H1 (cell line): ENCODE measurements around the gene MED12L. TPM values are rescaled to one million over a fixed set of nuclear protein-coding genes. Genes with fewer than 3 reads are reported as not detected.

Source experiments
- ASH2L ChIP-seq: fragments of 200-600, 300-600 bp; sonication (generic); IDR thresholded peaks from one replicate; pipeline ENCODE4 v1.7.1; 2017; ENCODE audit warnings: low read length
- FOSL1 ChIP-seq: IDR thresholded peaks from 2 replicates; pipeline ENCODE4 v1.6.1; 2011; ENCODE audit warnings: mild to moderate bottlenecking, low read depth, low read length, moderate library complexity; ENCODE audit not compliant: insufficient read depth
- SAP30 ChIP-seq: fragments of 300-600 bp; sonication (generic); IDR thresholded peaks from 2 replicates; pipeline ENCODE4 v1.7.1; 2012; ENCODE audit warnings: low read length, moderate library complexity, mild to moderate bottlenecking, inconsistent platforms; ENCODE audit not compliant: insufficient read depth, insufficient replicate concordance
- polyA plus RNA-seq, 7 experiments: library from polyadenylated mRNA; depleted of rRNA in 3 of 7; stranded (reverse) in 5 of 7; unstranded in 2 of 7; fragments of >200 nt in 5 of 7; fragments of 200-250 nt in 2 of 7; gene quantifications; 1 replicate in 5 of 7; 2 replicates in 1 of 7; 4 replicates in 1 of 7; pipeline versions ENCODE4 v1.2.1 to v1.2.3, GENCODE V29; 2011 to 2013; ENCODE audit warnings: missing spikeins in 2 of 7, mixed read lengths in 2 of 7
- total RNA-seq: library from RNA; stranded (reverse); fragmentation: NEBNext Ultra II Directional; extraction: Animal tissue kit (Norgen Biotek cat#: 25700); gene quantifications from 2 replicates; pipeline ENCODE4 v1.2.1, GENCODE V29; 2021
- TF ChIP-seq, protein P1 (sequence below): fragments of 300-600 bp; sonication (generic); IDR thresholded peaks from 2 replicates; pipeline ENCODE4 v1.7.1; 2012; ENCODE audit warnings: low read length, moderate library complexity, mild to moderate bottlenecking, inconsistent platforms; ENCODE audit not compliant: insufficient replicate concordance

Gene MED12L
- total and polyA plus RNA-seq, 2 of the 8 experiments (the other 6 are each of a cell fraction or from before 2014, with no cell fraction given) = 3.6 to 26.2 TPM

DNA sequence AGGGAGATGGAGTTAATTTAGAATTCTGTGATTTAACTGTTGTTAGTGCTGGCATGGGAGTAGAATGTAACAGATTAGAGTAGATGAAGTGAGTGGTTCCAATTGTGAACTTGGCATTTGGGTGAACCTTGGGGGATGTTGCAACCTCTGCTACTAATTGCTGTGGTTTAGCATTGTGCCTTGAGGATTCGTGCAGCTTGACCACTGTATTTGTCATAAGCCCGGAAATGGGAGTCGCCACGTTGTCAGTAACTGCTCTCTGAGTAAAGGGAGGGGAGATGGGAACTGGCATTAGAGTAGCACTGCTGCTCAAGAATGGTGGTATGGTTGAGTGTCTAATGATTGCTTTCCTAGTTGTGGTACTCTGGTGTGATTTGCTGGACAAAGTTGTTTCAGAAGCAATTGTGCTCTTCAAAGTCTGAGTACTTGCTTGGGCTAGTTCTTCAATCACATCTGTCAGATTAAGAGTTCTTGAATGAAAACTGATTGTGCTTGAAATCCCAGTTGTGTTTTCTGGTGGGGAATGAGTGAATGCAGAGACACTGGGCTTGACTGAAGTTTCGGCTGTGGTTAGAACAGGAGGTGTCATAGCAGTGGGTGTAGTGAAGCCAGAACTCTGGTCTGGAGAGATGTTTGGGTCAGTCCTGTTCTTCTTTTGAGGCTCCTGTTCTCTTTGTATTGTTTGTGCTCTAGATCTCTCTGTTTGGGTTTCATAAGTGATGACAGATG is 360.0 kb downstream of the MED12L start (continued):
- TF ChIP-seq, protein P1, sequence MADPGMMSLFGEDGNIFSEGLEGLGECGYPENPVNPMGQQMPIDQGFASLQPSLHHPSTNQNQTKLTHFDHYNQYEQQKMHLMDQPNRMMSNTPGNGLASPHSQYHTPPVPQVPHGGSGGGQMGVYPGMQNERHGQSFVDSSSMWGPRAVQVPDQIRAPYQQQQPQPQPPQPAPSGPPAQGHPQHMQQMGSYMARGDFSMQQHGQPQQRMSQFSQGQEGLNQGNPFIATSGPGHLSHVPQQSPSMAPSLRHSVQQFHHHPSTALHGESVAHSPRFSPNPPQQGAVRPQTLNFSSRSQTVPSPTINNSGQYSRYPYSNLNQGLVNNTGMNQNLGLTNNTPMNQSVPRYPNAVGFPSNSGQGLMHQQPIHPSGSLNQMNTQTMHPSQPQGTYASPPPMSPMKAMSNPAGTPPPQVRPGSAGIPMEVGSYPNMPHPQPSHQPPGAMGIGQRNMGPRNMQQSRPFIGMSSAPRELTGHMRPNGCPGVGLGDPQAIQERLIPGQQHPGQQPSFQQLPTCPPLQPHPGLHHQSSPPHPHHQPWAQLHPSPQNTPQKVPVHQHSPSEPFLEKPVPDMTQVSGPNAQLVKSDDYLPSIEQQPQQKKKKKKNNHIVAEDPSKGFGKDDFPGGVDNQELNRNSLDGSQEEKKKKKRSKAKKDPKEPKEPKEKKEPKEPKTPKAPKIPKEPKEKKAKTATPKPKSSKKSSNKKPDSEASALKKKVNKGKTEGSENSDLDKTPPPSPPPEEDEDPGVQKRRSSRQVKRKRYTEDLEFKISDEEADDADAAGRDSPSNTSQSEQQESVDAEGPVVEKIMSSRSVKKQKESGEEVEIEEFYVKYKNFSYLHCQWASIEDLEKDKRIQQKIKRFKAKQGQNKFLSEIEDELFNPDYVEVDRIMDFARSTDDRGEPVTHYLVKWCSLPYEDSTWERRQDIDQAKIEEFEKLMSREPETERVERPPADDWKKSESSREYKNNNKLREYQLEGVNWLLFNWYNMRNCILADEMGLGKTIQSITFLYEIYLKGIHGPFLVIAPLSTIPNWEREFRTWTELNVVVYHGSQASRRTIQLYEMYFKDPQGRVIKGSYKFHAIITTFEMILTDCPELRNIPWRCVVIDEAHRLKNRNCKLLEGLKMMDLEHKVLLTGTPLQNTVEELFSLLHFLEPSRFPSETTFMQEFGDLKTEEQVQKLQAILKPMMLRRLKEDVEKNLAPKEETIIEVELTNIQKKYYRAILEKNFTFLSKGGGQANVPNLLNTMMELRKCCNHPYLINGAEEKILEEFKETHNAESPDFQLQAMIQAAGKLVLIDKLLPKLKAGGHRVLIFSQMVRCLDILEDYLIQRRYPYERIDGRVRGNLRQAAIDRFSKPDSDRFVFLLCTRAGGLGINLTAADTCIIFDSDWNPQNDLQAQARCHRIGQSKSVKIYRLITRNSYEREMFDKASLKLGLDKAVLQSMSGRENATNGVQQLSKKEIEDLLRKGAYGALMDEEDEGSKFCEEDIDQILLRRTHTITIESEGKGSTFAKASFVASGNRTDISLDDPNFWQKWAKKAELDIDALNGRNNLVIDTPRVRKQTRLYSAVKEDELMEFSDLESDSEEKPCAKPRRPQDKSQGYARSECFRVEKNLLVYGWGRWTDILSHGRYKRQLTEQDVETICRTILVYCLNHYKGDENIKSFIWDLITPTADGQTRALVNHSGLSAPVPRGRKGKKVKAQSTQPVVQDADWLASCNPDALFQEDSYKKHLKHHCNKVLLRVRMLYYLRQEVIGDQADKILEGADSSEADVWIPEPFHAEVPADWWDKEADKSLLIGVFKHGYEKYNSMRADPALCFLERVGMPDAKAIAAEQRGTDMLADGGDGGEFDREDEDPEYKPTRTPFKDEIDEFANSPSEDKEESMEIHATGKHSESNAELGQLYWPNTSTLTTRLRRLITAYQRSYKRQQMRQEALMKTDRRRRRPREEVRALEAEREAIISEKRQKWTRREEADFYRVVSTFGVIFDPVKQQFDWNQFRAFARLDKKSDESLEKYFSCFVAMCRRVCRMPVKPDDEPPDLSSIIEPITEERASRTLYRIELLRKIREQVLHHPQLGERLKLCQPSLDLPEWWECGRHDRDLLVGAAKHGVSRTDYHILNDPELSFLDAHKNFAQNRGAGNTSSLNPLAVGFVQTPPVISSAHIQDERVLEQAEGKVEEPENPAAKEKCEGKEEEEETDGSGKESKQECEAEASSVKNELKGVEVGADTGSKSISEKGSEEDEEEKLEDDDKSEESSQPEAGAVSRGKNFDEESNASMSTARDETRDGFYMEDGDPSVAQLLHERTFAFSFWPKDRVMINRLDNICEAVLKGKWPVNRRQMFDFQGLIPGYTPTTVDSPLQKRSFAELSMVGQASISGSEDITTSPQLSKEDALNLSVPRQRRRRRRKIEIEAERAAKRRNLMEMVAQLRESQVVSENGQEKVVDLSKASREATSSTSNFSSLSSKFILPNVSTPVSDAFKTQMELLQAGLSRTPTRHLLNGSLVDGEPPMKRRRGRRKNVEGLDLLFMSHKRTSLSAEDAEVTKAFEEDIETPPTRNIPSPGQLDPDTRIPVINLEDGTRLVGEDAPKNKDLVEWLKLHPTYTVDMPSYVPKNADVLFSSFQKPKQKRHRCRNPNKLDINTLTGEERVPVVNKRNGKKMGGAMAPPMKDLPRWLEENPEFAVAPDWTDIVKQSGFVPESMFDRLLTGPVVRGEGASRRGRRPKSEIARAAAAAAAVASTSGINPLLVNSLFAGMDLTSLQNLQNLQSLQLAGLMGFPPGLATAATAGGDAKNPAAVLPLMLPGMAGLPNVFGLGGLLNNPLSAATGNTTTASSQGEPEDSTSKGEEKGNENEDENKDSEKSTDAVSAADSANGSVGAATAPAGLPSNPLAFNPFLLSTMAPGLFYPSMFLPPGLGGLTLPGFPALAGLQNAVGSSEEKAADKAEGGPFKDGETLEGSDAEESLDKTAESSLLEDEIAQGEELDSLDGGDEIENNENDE = no peak
- TF ChIP-seq SAP30 (no peak), ASH2L (no peak), FOSL1 (no peak)
